ENCODE measurements around the gene CCDC186. TPM values are rescaled to one million over a fixed set of nuclear protein-coding genes. Genes with fewer than 3 reads are reported as not detected.

The CCDC186 gene
- total RNA-seq, 1 experiment from 2014 or later, result 32.7 TPM

- Mint-ChIP-seq H3K4me1 (peaks cover 25% of the 10 kb centered on the region), H3K4me3 (peak overlapping the region; percentile 99), H3K27ac (peak overlapping the region; percentile 76), H3K36me3 (peaks cover 28% of the 10 kb centered on the region), H3K9me3 (peaks cover 17% of the 10 kb centered on the region), H3K27me3 (ENCODE audit: low read depth) (no peaks in the 10 kb centered on the region; the same call in 1 of the 2 replicates)
- TF ChIP-seq PRDM15 (CRISPR knock-in tag; IDR thresholded peaks at IDR 0.05) (no peak), ZBTB21 (CRISPR knock-in tag; IDR thresholded peaks at IDR 0.05; ENCODE audit: borderline replicate concordance) (no peak), NFE2L1 (CRISPR knock-in tag; IDR thresholded peaks at IDR 0.05) (no peak), SMAD3 (CRISPR knock-in tag; IDR thresholded peaks at IDR 0.05; ENCODE audit: borderline replicate concordance) (no peak), SOX15 (CRISPR knock-in tag; IDR thresholded peaks at IDR 0.05) (no peak), ZNF281 (CRISPR knock-in tag; IDR thresholded peaks at IDR 0.05) (no peak), STAT6 (CRISPR knock-in tag; conservative IDR thresholded peaks at IDR 0.05; ENCODE audit: low read depth) (no peak), NR1H2 (CRISPR knock-in tag; IDR thresholded peaks at IDR 0.05) (no peak), MYBL2 (CRISPR knock-in tag; IDR thresholded peaks at IDR 0.05) (no peak), JAZF1 (CRISPR knock-in tag; IDR thresholded peaks at IDR 0.05) (no peak), CREM (CRISPR knock-in tag; IDR thresholded peaks at IDR 0.05) (no peak), ZNF425 (CRISPR knock-in tag; conservative IDR thresholded peaks at IDR 0.05) (no peak), IRF1 (CRISPR knock-in tag; IDR thresholded peaks at IDR 0.05) (no peak), ZNF317 (CRISPR knock-in tag; IDR thresholded peaks at IDR 0.05; ENCODE audit: borderline replicate concordance, low read depth) (no peak)
- POLR2A ChIA-PET, result no interaction called here
- CTCF ChIA-PET, result no interaction called here
- no peak for ATAC-seq
- DNase-seq (ENCODE audit: low spot score), result no peak
Observed at GRCh38 chr10:114172776-114173602, 1.0 kb downstream of the CCDC186 start.
